Measurements from ENCODE around the gene CEND1.

- TF ChIP-seq GATA3 (IDR thresholded peaks at IDR 0.05; ENCODE audit: low read depth, low read length) (no peak), GATA2 (IDR thresholded peaks at IDR 0.05; ENCODE audit: low read depth, low read length) (no peak)
Observed at GRCh38 chr11:763073-763463, 26.8 kb downstream of the CEND1 start.

Data from SH-SY5Y (cell line).